Left ventricle myocardium superior (tissue), 1 donor: ENCODE measurements around the gene GBP6. TPM values are rescaled to one million over a fixed set of nuclear protein-coding genes. Genes with fewer than 3 reads are reported as not detected.
"Not testable (repeated sequence)": the region's sequence is repeated elsewhere in the genome, so short reads cannot be mapped to it uniquely, and the experiment has no call there.

Experiments used
- ATAC-seq: fragments of 200-7000 bp; cut with Tn5 transposase; one replicate; pipeline ENCODE4 v1.9.1; 2020; ENCODE audit warnings: mild to moderate bottlenecking, moderate library complexity
- DNase-seq: peaks from one replicate; pipeline ENCODE4 v3.0.0-alpha.2; 2020
- intact Hi-C: fragments of 100-400 bp; cut with micrococcal nuclease; formaldehyde crosslinking; loops from one replicate; pipeline ENCODE4 v1.11.0; 2022
- long read RNA-seq: library from polyadenylated mRNA; unstranded; transcript quantifications from one replicate; pipeline ENCODE4 v2.0.0, GENCODE V29; 2021
- total RNA-seq: library from RNA; stranded (reverse); fragmentation: NEBNext Ultra II Directional; extraction: Animal tissue kit (Norgen Biotek cat#: 25700); gene quantifications from one replicate; pipeline ENCODE4 v1.2.1, GENCODE V29; 2021
- donor health status: DM: no; HTN: yes; CAD: no; lungs with severe emphysema.

The GBP6 gene
- total RNA-seq = not detected
- long read RNA-seq = 0 reads

DNA sequence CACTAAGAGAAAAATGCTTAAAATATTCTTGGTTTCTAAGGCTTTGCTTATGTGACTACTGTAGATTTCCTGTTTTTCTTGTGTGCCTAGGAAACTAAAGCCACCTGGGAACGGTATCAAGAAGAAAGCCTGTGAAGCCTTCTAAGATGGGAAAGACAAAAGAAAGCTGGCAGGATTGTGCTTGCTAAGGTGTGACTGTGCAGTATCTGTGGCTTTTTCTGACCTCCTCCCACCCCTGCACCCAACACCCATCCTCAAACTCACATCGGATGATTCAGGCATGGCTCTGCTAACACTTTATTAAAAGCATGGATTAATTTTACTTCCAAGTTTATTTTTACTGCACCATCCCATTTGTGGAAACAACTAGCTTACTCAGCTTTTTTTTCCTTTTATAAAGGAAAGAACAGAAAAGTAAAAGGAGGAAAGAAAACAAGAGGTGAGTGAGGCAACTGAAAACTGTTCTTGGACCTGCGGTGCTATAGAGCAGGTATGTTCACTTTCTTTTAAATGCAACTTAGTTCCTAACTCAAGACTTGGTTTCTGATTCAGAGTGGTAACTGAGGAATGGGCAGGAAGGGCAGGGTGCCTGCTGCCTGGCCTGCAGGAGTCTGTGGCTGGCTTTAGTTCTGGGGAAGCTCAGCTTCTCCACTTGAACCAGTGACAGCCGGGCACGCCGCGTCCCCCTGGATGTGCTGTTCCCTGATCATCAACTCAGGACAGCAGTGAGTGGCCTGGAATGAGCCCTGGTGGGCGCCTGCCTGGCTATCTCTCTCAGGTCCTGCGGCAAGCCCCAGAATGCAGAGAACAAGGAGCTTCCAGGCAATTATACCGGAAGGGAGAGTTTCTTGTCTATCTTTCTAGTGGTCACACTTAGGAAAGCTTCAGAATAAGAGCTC lies at the start of gene GBP6:
GBP6 (plus strand) TSS at position 422 of the 899 bp plus-strand sequence. CDS start 4,493 bp downstream, outside the sequence.
- intact Hi-C loops = no loop called here
- DNase-seq (peak; percentile 66), ATAC-seq (peak; percentile 97)

DNA sequence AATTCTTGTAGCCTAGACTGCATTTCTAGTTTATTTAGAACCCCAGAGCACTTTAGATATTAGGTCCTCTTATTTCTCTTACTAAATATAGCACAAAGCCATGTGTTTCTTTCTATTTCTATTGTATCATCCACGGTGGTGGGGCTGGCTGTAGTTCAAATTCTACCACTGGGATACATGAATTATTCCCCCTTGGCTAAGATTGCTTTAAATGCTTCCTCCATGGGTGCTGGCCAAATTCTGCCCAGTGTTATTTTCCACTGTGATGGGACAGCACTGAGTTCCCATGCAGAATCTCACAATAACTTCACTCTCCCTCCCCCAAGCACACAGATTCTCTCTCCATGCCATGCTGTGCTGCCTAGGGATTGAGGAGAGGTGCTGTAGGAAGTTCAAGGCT lies 41.5 kb upstream of the GBP6 start:
- intact Hi-C loops = no loop called here
- peak; percentile 91 for ATAC-seq
- DNase-seq = no peak

- ATAC-seq (no peak), DNase-seq (no peak)
- intact Hi-C loops = no loop called here
Observed at GRCh38 chr1:89331890-89332289, 32.0 kb upstream of the GBP6 start.

GRCh38 chr1:89332461-89332860 lies 31.4 kb upstream of the GBP6 start:
- ATAC-seq (no peak), DNase-seq (no peak)
- intact Hi-C loops = no loop called here

GRCh38 chr1:89335486-89335885 lies 28.4 kb upstream of the GBP6 start:
- ATAC-seq = no peak
- intact Hi-C loops = no loop called here
- DNase-seq = no peak

DNA sequence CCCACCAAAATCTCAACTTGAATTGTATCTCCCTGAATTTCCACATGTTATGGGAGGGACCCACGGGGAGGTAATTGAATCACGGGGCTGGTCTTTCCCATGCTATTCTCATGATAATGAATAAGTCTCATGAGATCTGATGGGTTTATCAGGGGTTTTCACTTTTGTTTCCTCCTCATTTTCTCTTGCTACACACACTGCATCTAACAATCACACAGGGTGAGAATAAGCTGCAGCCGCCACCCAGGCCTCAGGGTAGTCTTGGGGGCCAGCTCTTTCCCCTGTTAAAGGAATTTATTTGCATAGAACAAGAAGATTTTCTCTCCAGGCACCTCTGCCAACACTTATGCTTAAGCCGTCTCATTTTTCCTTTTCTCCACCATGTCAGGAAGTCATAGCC lies 26.0 kb upstream of the GBP6 start:
- no peak for ATAC-seq
- no peak for DNase-seq
- intact Hi-C loops = no loop called here

DNA sequence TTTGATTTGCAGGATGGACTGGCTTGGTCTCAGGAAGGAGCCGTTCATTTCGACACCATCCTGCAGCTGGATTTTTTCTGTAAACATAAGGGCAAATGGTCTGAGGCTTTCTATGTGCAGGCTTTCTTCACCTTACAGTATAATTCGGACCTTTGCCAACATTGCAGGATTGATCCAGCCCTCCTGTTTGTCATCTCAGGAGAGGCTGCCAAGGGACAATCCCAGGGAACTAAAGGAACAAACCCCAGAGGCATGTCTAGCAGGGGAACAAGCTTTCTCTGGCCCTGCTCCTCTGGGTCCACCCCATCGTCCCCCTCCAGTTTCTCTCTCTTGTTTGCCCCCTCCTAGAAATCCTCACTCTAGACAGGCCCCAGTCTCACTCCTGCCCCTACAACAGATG lies 24.8 kb upstream of the GBP6 start:
- no peak for ATAC-seq
- no peak for DNase-seq
- intact Hi-C loops = no loop called here

- intact Hi-C loops, DNase-seq, ATAC-seq: not testable (repeated sequence)
Observed at GRCh38 chr1:89345479-89345878, 18.4 kb upstream of the GBP6 start.

- intact Hi-C loops = no loop called here
- DNase-seq (no peak), ATAC-seq (no peak)
Observed at GRCh38 chr1:89347296-89347695, 16.6 kb upstream of the GBP6 start.

- intact Hi-C loops = loop anchor here (10.0 kb wide), 1 partner anchor 145 kb away; no protein-coding TSS in a partner anchor
- ATAC-seq (no peak), DNase-seq (no peak)
Observed at GRCh38 chr1:89350298-89350697, 13.6 kb upstream of the GBP6 start.

DNA sequence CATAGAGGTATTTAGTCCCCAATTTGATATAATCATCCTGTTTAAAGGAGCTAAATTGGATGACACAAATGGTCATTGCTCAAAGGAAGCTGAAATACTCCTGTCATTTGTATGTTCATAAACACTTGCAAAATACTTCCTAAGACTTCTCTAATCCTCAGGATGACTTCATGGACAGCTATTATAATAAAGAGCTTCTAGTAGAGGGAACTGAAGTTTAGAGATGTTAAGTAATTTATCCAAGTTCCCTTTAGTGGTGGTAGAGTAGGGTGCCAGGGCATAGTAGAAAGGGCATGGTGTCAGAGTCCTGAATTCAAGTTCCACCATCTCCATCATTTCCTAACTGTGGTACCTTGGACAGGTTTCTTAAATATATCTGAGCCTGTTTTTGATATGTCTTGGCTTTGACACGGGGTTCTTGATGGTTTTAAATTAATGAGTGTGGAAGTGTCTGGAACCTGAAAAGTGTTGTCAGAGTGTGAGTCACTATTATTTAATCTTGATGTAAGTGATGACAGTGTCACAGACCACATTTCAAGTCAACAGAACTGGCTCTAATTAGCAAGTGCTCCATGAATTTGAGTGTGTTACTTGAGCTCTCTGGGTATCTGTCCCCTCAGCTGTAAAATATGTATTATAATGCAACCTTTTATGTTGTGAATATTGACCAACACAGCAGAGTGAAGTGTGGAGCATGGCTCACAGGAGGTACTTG lies 12.1 kb upstream of the GBP6 start:
- intact Hi-C loops = loop anchor here (10.0 kb wide), 1 partner anchor 147 kb away; no protein-coding TSS in a partner anchor
- ATAC-seq = peak; percentile 25
- no peak for DNase-seq

GRCh38 chr1:89352421-89352820 lies 11.4 kb upstream of the GBP6 start:
- ATAC-seq (no peak), DNase-seq (no peak)
- intact Hi-C loops = loop anchor here (10.0 kb wide), 1 partner anchor 148 kb away; no protein-coding TSS in a partner anchor

GRCh38 chr1:89354205-89354604 lies 9.7 kb upstream of the GBP6 start:
- intact Hi-C loops = loop anchor here (10.0 kb wide), 1 partner anchor 149 kb away; no protein-coding TSS in a partner anchor
- no peak for DNase-seq
- no peak for ATAC-seq

DNA sequence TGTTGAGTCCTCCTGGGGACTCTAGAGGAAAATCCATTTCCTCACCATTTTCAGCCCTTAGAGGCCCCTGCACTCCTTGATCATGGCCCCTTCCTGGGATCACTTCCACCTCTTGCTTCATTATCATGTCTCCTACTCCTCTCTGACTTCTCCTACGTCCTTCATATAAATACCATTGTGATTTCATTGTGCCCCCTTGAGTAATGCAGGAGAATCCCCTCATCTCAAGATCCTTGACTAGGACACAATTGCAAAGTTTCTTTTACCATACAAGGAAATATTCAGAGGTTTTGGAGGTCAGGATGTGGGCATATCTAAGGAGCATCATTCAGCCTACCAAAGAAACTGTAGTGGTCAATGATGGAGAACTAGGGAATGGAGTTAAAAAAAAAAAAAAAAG lies 8.8 kb upstream of the GBP6 start:
- DNase-seq (no peak), ATAC-seq (no peak)
- intact Hi-C loops = loop anchor here (5.0 to 10.0 kb wide), 2 partner anchors 150 to 268 kb away; no protein-coding TSS in a partner anchor

DNA sequence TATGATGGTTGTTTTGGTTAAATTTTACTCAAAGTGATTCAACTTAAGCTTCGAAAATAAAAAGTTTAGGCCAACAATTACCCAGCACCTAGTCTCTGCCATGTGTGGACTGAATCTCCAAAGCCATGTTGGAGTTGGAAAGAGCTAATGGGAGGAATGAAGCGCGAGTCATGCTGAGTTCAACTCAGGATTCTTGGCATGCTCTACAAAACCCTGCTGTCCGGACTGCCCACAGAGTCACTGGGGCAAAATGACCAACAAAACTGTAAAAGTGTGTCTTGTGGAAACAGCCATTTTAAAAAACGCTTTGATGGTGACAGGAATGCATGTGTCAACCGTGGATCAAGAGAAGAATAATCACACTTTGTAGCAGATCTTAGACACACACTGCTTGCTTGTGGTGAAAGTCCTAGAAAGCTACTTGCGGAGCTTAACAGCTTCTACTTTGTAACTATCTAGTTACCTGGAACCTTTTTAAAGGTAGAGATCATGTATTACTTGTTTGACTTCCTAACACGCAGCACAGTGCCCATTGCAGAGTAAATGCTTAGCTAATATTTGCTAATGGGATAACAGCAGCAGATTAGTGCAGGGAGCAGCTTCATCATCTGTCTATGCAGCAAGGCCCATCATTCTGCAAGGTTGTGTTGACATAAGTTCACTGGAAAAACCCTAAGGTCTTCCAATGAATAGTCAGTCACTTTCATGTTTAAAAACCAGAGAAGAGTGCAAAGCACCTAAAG lies 7.0 kb upstream of the GBP6 start:
- intact Hi-C loops = loop anchor here (5.0 to 10.0 kb wide), 2 partner anchors 152 to 270 kb away; no protein-coding TSS in a partner anchor
- ATAC-seq = no peak
- no peak for DNase-seq

GRCh38 chr1:89358287-89358893 lies 5.5 kb upstream of the GBP6 start:
- intact Hi-C loops = loop anchor here (1.0 to 10.0 kb wide), 3 partner anchors 154 to 360 kb away; no protein-coding TSS in a partner anchor
- ATAC-seq (peak; percentile 93), DNase-seq (peak; percentile 82)

DNA sequence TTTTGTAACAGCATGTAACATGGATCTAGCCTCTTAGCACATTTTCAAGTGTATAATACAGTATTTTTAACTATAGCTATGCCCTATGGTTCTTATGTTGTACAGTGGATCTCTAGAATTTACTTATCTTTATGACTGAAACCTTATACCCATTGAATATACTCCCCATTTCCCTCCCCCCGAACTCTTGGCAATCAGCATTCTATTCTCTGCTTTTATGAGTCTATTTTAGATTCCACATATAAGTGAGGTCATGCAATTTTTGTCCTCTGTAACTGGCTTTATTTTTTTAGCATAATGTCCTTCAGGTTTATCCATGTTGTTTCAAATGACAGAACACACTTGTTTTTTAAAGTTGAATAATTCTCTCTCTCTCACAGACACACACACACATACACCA lies 3.1 kb upstream of the GBP6 start:
- DNase-seq = no peak
- intact Hi-C loops = no loop called here
- no peak for ATAC-seq

GRCh38 chr1:89361681-89362080 lies 2.2 kb upstream of the GBP6 start:
- intact Hi-C loops = no loop called here
- no peak for DNase-seq
- ATAC-seq = no peak

DNA sequence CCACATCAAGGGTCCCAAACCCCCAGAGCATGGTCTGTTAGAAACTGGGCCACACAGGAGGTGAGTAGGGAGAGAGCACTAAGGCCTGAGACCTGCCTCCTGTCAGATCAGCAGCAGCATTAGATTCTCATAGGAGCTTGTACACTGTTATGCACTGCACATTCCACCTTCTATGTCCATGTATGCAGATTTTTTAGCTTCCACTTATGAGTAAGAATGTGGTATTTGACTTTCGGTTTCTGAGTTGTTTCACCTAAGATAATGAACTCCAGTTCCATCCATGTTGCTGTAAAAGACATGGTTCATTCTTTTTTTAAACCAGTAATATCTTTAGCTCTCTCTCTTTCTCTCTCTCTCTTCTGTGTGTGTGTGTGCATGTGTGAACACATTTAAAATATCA lies 663 bp upstream of the GBP6 start:
- DNase-seq = no peak
- no peak for ATAC-seq
- intact Hi-C loops = no loop called here
